ENCODE results near the gene CCDC9. TPM values are rescaled to one million over a fixed set of nuclear protein-coding genes. Genes with fewer than 3 reads are reported as not detected.
A peak's percentile ranks its signal among the peaks of the same experiment; 100 is the strongest.

The CCDC9 gene
- total RNA-seq (2014; rRNA removed) = 8.3 and 12.4 TPM in 2 replicates
- percentile 65 among the genes with signal in this experiment for Bru-seq, nascent RNA
- percentile 66 among the genes with signal in this experiment for BruChase-seq, experiment 1, labeled RNA remaining after a 6-hour chase
- BruChase-seq, experiment 2, labeled RNA remaining after a 2-hour chase = percentile 70 among the genes with signal in this experiment
- long read RNA-seq, transcript CCDC9-201 (12 exons, 2,093 nt) = major isoform, 26 of 53 reads
- long read RNA-seq, partial matches to known transcripts = 3 of 53 reads
- long read RNA-seq, other reads (novel, unspliced or antisense) = 23 of 53 reads

DNA sequence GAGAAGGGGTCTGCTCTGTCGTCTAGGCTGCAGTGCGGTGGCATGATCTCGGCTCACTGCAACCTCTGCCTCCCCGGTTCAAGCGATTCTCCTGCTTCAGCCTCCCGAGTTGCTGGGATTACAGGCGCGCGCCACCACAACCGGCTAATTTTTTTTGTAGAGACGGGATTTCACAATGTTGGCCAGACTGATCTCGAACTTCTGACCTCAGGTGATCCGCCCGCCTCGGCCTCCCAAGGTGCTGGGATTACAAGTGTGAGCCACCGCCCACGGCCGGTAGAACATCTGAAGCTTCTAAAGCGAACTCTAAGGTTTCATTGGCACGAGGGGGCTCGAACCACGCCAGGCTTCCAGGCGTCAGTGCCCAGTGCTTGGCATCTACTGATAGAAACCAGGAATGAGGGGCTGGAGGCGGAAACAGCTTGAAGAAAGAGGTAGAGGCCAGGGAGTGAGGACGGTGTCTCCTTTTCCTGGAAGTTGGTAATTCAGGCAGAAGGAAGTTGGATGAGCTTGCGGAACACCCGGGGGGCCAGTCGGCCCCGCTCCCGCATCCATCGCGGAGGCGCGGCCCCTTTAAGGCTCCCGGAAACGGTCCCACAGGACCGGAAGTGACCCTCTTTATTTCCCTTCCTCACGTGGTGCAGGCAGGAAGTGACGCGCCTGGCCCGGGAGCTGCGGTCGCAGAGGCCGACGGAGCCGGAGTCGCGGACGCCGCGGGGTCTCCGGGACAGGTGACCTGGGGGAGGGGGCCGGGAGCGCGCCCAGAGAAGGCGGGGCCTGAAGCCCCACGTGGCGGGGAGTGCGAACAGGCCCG is at the start of gene CCDC9:
CCDC9 (plus strand) TSS at position 647 of the 814 bp plus-strand sequence. CDS start 1,876 bp downstream, outside the sequence.
- intact Hi-C loops (cut with micrococcal nuclease) = loop anchor here (10.0 kb wide), 1 partner anchor 401 kb away; the partner anchor contains the start of gene AP2S1
- DNase-seq (peak; percentile 91), ATAC-seq (peak; percentile 52)
- H3K4me3 ChIP-seq (ENCODE audit: low read length) = peak within 1 kb of the TSS; percentile 77
- no peaks in the 10 kb centered on the region for H3K9me2 ChIP-seq (replicated peaks; ENCODE audit: low read length)
- H3F3A ChIP-seq (ENCODE audit: low read length, unreplicated experiment) = peaks cover 10% of the 10 kb centered on the region
- BruUV-seq (replicated peaks) = TSS peak; percentile 98
- peaks cover 24% of the 10 kb centered on the region for H3K4me1 ChIP-seq (ENCODE audit: insufficient read depth, low read length)
- no peaks in the 10 kb centered on the region for H3K27me3 ChIP-seq (ENCODE audit: low read length)
- peaks cover 3% of the 10 kb centered on the region; the same call in 1 of the 2 replicates for H3K36me3 ChIP-seq (ENCODE audit: low read depth, low read length)
- ChIA-PET CTCF (interaction anchor here (0.7 to 0.9 kb wide), 2 partner anchors 12 to 93 kb away, joined by 8 read pairs; partner anchors contain the start of gene DHX34), POLR2A (ENCODE audit: unreplicated experiment) (interaction anchor here (0.6 to 1.0 kb wide), 2 partner anchors 18 to 31 kb away, joined by 3 to 15 read pairs; partner anchors contain the start of gene INAFM1)
- peak within 1 kb of the TSS; percentile 95 for H3K4me2 ChIP-seq (ENCODE audit: low read length)
- peak within 1 kb of the TSS; percentile 95 for H2AFZ ChIP-seq (ENCODE audit: low read length)
- peak within 1 kb of the TSS; percentile 80 for H3K9ac ChIP-seq (ENCODE audit: low read length)
- TF ChIP-seq, protein P1, sequence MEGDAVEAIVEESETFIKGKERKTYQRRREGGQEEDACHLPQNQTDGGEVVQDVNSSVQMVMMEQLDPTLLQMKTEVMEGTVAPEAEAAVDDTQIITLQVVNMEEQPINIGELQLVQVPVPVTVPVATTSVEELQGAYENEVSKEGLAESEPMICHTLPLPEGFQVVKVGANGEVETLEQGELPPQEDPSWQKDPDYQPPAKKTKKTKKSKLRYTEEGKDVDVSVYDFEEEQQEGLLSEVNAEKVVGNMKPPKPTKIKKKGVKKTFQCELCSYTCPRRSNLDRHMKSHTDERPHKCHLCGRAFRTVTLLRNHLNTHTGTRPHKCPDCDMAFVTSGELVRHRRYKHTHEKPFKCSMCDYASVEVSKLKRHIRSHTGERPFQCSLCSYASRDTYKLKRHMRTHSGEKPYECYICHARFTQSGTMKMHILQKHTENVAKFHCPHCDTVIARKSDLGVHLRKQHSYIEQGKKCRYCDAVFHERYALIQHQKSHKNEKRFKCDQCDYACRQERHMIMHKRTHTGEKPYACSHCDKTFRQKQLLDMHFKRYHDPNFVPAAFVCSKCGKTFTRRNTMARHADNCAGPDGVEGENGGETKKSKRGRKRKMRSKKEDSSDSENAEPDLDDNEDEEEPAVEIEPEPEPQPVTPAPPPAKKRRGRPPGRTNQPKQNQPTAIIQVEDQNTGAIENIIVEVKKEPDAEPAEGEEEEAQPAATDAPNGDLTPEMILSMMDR (conservative IDR thresholded peaks at IDR 0.05; ENCODE audit: low read depth, low read length) = no peak
- TF ChIP-seq EZH2 (IDR thresholded peaks at IDR 0.05; ENCODE audit: low read length, unreplicated experiment) = no peak
- no peak for TF ChIP-seq EZH2phosphoT487 (IDR thresholded peaks at IDR 0.05; ENCODE audit: borderline replicate concordance, low read length)
- peaks cover 10% of the 10 kb centered on the region for H3K79me2 ChIP-seq (ENCODE audit: low read length)
- H4K20me1 ChIP-seq (ENCODE audit: low read length) = no peaks in the 10 kb centered on the region
- peak within 1 kb of the TSS; percentile 64 for H3K27ac ChIP-seq (ENCODE audit: low read length)
- H3K9me3 ChIP-seq (ENCODE audit: low read length) = no peaks in the 10 kb centered on the region

DNA sequence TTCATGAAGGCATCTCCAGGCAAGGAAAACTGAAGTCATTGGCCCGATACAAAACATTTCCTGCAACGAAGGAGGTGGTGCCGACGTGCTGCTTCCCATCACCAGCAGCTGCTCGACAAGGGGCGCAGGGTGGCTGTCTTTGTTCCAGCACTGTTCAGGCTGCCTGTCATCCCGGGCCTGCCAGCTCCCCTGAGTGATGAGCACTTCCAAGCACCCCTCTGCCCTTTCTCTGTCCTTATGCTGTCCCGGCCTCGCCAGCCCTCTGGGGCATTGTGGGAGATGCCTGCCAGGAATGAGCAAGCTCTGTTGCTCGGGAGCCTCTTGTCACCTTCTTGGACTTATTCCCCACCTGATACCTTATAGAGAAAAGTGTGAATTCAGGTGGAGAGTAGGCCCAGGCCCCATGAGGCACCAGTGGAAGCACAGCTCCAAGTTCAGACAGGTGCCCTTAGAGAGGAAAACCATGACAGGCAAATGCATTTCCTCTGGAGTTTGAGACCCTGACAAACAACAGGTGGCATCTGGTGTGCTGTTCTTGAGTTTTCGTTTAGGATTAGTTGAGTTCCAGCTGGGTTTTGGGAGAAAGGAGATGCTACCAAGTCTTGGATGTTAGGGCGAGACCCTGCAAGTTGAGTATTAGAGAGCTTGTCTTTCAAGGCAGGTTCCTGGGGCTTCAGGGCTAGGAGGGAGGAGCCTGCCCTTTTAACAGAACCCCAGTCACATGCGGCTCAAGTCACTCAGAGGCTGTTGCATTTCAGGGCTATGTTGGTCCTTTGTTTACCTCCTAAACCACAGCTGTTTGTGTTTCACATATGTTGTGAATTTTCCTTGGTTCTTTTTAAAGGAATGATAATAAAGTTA is 46.8 kb upstream of the CCDC9 start:
- H3K79me2 ChIP-seq (ENCODE audit: low read length) = no peaks in the 10 kb centered on the region
- no peaks in the 10 kb centered on the region for H3K9me3 ChIP-seq (ENCODE audit: low read length)
- no peak for ATAC-seq
- no peaks in the 10 kb centered on the region for H3K27me3 ChIP-seq (ENCODE audit: low read length)
- H3K9me2 ChIP-seq (replicated peaks; ENCODE audit: low read length) = no peaks in the 10 kb centered on the region
- intact Hi-C loops (cut with micrococcal nuclease) = loop anchor here (1.0 kb wide), 1 partner anchor 35 kb away; no protein-coding TSS in a partner anchor
- no peak overlapping the region for H3K4me2 ChIP-seq (ENCODE audit: low read length)
- peaks cover 12% of the 10 kb centered on the region for H3K36me3 ChIP-seq (ENCODE audit: low read depth, low read length)
- CTCF ChIA-PET = interaction anchor here (2.3 kb wide), 1 partner anchor 35 kb away, joined by 80 read pairs; no protein-coding TSS in a partner anchor
- no peak overlapping the region for H3K27ac ChIP-seq (ENCODE audit: low read length)
- TSS peak; percentile 68 for BruUV-seq (replicated peaks)
- no peak overlapping the region for H3K4me3 ChIP-seq (ENCODE audit: low read length)
- H4K20me1 ChIP-seq (ENCODE audit: low read length) = no peaks in the 10 kb centered on the region
- H2AFZ ChIP-seq (ENCODE audit: low read length) = no peak overlapping the region
- TF ChIP-seq EZH2 (IDR thresholded peaks at IDR 0.05; ENCODE audit: low read length, unreplicated experiment) = no peak
- TF ChIP-seq, protein P1 (conservative IDR thresholded peaks at IDR 0.05; ENCODE audit: low read depth, low read length) = no peak
- no peak for TF ChIP-seq EZH2phosphoT487 (IDR thresholded peaks at IDR 0.05; ENCODE audit: borderline replicate concordance, low read length)
- no peak overlapping the region for H3K9ac ChIP-seq (ENCODE audit: low read length)
- H3F3A ChIP-seq (ENCODE audit: low read length, unreplicated experiment) = no peaks in the 10 kb centered on the region
- POLR2A ChIA-PET (ENCODE audit: unreplicated experiment) = no interaction called here
- DNase-seq = no peak
- no peaks in the 10 kb centered on the region for H3K4me1 ChIP-seq (ENCODE audit: insufficient read depth, low read length)
